Measurements from ENCODE around the gene STARD13.
A peak's percentile ranks its signal among the peaks of the same experiment; 100 is the strongest.

GRCh38 chr13:33285420-33286124 is at the start of gene STARD13:
- TF ChIP-seq, protein P1, sequence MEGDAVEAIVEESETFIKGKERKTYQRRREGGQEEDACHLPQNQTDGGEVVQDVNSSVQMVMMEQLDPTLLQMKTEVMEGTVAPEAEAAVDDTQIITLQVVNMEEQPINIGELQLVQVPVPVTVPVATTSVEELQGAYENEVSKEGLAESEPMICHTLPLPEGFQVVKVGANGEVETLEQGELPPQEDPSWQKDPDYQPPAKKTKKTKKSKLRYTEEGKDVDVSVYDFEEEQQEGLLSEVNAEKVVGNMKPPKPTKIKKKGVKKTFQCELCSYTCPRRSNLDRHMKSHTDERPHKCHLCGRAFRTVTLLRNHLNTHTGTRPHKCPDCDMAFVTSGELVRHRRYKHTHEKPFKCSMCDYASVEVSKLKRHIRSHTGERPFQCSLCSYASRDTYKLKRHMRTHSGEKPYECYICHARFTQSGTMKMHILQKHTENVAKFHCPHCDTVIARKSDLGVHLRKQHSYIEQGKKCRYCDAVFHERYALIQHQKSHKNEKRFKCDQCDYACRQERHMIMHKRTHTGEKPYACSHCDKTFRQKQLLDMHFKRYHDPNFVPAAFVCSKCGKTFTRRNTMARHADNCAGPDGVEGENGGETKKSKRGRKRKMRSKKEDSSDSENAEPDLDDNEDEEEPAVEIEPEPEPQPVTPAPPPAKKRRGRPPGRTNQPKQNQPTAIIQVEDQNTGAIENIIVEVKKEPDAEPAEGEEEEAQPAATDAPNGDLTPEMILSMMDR (IDR thresholded peaks at IDR 0.05; ENCODE audit: low read depth, low read length, missing input control), result peak; percentile 46
- TF ChIP-seq, protein P2, sequence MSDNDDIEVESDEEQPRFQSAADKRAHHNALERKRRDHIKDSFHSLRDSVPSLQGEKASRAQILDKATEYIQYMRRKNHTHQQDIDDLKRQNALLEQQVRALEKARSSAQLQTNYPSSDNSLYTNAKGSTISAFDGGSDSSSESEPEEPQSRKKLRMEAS (IDR thresholded peaks at IDR 0.05), result peak; percentile 55
- TF ChIP-seq, protein P3, sequence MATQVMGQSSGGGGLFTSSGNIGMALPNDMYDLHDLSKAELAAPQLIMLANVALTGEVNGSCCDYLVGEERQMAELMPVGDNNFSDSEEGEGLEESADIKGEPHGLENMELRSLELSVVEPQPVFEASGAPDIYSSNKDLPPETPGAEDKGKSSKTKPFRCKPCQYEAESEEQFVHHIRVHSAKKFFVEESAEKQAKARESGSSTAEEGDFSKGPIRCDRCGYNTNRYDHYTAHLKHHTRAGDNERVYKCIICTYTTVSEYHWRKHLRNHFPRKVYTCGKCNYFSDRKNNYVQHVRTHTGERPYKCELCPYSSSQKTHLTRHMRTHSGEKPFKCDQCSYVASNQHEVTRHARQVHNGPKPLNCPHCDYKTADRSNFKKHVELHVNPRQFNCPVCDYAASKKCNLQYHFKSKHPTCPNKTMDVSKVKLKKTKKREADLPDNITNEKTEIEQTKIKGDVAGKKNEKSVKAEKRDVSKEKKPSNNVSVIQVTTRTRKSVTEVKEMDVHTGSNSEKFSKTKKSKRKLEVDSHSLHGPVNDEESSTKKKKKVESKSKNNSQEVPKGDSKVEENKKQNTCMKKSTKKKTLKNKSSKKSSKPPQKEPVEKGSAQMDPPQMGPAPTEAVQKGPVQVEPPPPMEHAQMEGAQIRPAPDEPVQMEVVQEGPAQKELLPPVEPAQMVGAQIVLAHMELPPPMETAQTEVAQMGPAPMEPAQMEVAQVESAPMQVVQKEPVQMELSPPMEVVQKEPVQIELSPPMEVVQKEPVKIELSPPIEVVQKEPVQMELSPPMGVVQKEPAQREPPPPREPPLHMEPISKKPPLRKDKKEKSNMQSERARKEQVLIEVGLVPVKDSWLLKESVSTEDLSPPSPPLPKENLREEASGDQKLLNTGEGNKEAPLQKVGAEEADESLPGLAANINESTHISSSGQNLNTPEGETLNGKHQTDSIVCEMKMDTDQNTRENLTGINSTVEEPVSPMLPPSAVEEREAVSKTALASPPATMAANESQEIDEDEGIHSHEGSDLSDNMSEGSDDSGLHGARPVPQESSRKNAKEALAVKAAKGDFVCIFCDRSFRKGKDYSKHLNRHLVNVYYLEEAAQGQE (IDR thresholded peaks at IDR 0.05), result peak; percentile 95
- peak; percentile 68 to 75 for TF ChIP-seq RAD21 (IDR thresholded peaks at IDR 0.05)
- no peak for TF ChIP-seq FOXA1 (IDR thresholded peaks at IDR 0.05)
- TF ChIP-seq, protein P4, sequence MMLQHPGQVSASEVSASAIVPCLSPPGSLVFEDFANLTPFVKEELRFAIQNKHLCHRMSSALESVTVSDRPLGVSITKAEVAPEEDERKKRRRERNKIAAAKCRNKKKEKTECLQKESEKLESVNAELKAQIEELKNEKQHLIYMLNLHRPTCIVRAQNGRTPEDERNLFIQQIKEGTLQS (IDR thresholded peaks at IDR 0.05), result peak; percentile 34
- peak; percentile 75 for TF ChIP-seq SP1 (IDR thresholded peaks at IDR 0.05)
- TF ChIP-seq TAF1 (conservative IDR thresholded peaks at IDR 0.05), result peak; percentile 99
- TF ChIP-seq YY1 (IDR thresholded peaks at IDR 0.05), result peak; percentile 94

Data from liver (tissue), 3 donors.